Fibroblast of lung (primary cell): ENCODE measurements around the gene ARMH3.

ENCODE experiments used
- CTCF ChIP-seq, 2 donors: IDR thresholded peaks in 1 of 2; conservative IDR thresholded peaks in 1 of 2; 1 replicate in 1 of 2; 2 replicates in 1 of 2; pipeline ENCODE4 v1.5.1; 2011 to 2012; ENCODE audit warnings: low read length in 2 of 2, control low read depth in 1 of 2, inconsistent platforms in 1 of 2, low read depth in 1 of 2, mild to moderate bottlenecking in 1 of 2
- EZH2 ChIP-seq: IDR thresholded peaks from 2 replicates; pipeline ENCODE4 v1.5.1; 2012; ENCODE audit warnings: low read length, control low read depth, mild to moderate bottlenecking; ENCODE audit errors: missing control alignments

- TF ChIP-seq EZH2: no peak
- TF ChIP-seq CTCF (conservative IDR thresholded peaks at IDR 0.05 in 1 of 2, IDR thresholded peaks at IDR 0.05 in 1 of 2; ENCODE audit: low read depth in 1 of 2, low read length in 2 of 2): no peak
Observed at GRCh38 chr10:101816913-101817336, 239.0 kb downstream of the ARMH3 start.
